Thymus (tissue), 11 donors: ENCODE data around the gene FARSA. TPM values are rescaled to one million over a fixed set of nuclear protein-coding genes. Genes with fewer than 3 reads are reported as not detected.

Experiments
- DNase-seq, 9 donors: peaks; one replicate each; pipeline ENCODE4 v3.0.0-alpha.2; 2013; ENCODE audit warnings: low spot score in 9 of 9, low read depth in 6 of 9, missing footprints in 1 of 9
- H3K27ac ChIP-seq, 2 donors: one replicate each; pipeline ENCODE4 v1.5.1; 2013; ENCODE audit warnings: control low read depth in 1 of 2, low read depth in 1 of 2, low read length in 1 of 2, mild to moderate bottlenecking in 1 of 2, moderate library complexity in 1 of 2
- H3K27me3 ChIP-seq, 2 donors: one replicate each; pipeline ENCODE4 v1.5.1; 2013; ENCODE audit warnings: low read length in 1 of 2; ENCODE audit not compliant: control insufficient read depth in 2 of 2, insufficient read depth in 1 of 2
- H3K36me3 ChIP-seq, 2 donors: one replicate each; pipeline ENCODE4 v1.5.1; 2013; ENCODE audit warnings: low read length in 1 of 2, mild to moderate bottlenecking in 1 of 2, moderate library complexity in 1 of 2; ENCODE audit not compliant: control insufficient read depth in 2 of 2, insufficient read depth in 2 of 2
- H3K4me1 ChIP-seq, 2 donors: one replicate each; pipeline ENCODE4 v1.5.1; 2013; ENCODE audit warnings: low read length in 2 of 2; ENCODE audit not compliant: control insufficient read depth in 2 of 2, insufficient read depth in 2 of 2
- H3K4me3 ChIP-seq, 2 donors: one replicate each; pipeline ENCODE4 v1.5.1; 2013; ENCODE audit warnings: low read length in 2 of 2, control low read depth in 1 of 2, mild to moderate bottlenecking in 1 of 2
- H3K9me3 ChIP-seq, 2 donors: one replicate each; pipeline ENCODE4 v1.5.1; 2013; ENCODE audit warnings: low read length in 1 of 2, mild to moderate bottlenecking in 1 of 2; ENCODE audit not compliant: control insufficient read depth in 2 of 2, insufficient read depth in 1 of 2
- WGBS: extraction: QIAGEN DNeasy Blood & Tissue Kit; methylation state at CpG from one replicate; pipeline ENCODE4 v1.1.7; 2013; 5-methylcytosine and 5-hydroxymethylcytosine counted together
- polyA plus RNA-seq: library from polyadenylated mRNA; stranded (reverse); fragments of 200-250 nt; gene quantifications from one replicate; pipeline ENCODE4 v1.2.3, GENCODE V29; 2013
- total RNA-seq: library from RNA; stranded (reverse); fragments of 120-200 nt; gene quantifications from one replicate; pipeline ENCODE4 v1.2.4, GENCODE V29; 2013
- donor health status: healthy.

Gene FARSA
- total and polyA plus RNA-seq, 2 donors, result 33.6 to 46.7 TPM

GRCh38 chr19:12882589-12882988 lies 50.9 kb downstream of the FARSA start:
- peaks cover 8 to 10% of the 10 kb centered on the region in 2 donors for H3K36me3 ChIP-seq
- peaks cover 22 to 54% of the 10 kb centered on the region in 2 donors for H3K27me3 ChIP-seq
- 96% methylated on average over 3 of the region's 3 CpGs for WGBS
- no peak overlapping the region for H3K27ac ChIP-seq
- peaks cover 12 to 27% of the 10 kb centered on the region in 2 donors for H3K4me1 ChIP-seq
- no peak overlapping the region for H3K4me3 ChIP-seq
- DNase-seq, result no peak
- peaks cover 3 to 38% of the 10 kb centered on the region in 2 donors for H3K9me3 ChIP-seq

- peaks cover 3 to 38% of the 10 kb centered on the region in 2 donors for H3K9me3 ChIP-seq
- peak within 1 kb of the TSS; percentile 78 to 88 for H3K4me3 ChIP-seq
- under 1% methylated on average over 38 of the region's 38 CpGs for WGBS
- H3K27ac ChIP-seq, result peak within 1 kb of the TSS; percentile 68 to 77
- H3K36me3 ChIP-seq, result peaks cover 10 to 16% of the 10 kb centered on the region in 2 donors
- H3K27me3 ChIP-seq, result peaks cover 20 to 41% of the 10 kb centered on the region in 2 donors
- DNase-seq, result peak; percentile 76 to 93 (median 84)
- H3K4me1 ChIP-seq, result peaks cover 12 to 27% of the 10 kb centered on the region in 2 donors
Observed at GRCh38 chr19:12881172-12881808, 52.2 kb downstream of the FARSA start, which contains the start of gene DNASE2. DNASE2 (minus strand) TSS chr19:12881449; CDS start chr19:12881375, 74 bp downstream.

DNA sequence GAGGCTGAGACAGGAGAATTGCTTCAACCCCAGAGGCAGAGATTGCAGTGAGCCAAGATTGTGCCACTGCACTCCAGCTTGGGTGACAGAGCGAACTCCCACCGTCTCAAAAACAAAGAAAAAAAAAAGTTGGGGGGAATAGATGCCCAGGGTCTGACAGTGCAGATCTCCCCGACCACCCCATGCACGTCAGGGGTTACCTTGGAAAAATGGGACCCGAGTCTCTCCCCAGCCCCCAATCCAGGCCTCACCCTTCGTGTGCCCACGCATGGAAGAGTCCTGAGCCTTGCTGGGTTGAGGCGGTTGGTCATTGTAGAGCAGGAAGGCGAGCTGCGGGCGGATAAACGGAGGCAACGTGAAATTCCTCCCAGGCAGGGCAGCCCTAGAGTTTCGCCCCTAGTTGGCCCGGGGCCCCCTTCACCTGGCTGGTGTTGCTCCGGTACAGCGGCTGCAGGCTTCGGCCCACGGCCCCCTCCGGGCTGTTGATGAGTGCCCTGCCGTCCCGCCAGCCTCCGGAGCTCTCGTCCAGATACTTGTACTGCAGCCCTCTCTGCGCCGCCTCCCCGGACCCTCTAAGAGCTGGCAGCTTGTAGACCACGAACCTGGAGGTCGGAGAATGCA lies 52.9 kb downstream of the FARSA start:
- no peak for DNase-seq
- peaks cover 12 to 27% of the 10 kb centered on the region in 2 donors for H3K4me1 ChIP-seq
- H3K27me3 ChIP-seq, result peaks cover 14 to 35% of the 10 kb centered on the region in 2 donors
- H3K36me3 ChIP-seq, result peaks cover 15 to 23% of the 10 kb centered on the region in 2 donors
- peak overlapping the region; percentile 78 to 88 for H3K4me3 ChIP-seq
- peaks cover 3 to 38% of the 10 kb centered on the region in 2 donors for H3K9me3 ChIP-seq
- WGBS, result 25% methylated on average over 29 of the region's 29 CpGs
- peak overlapping the region; percentile 68 to 77 for H3K27ac ChIP-seq

DNA sequence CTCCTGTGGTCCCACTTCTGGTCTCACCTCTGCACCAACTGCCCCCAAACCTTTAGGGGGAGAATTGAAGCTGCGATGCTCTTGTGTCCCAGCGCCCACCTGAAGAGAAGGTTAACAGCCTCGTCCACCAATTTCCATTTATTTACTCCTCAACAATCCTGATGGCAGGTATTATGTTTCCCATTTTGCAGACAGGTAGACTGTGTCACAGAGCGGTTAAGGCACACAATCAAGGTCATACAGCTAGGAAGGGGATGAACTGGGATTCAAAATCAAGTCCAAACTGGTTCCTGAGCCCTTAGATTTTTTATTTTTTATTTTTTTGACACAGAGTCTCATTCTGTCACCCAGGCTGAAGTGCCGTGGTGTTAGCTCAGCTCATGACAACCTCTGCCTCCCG lies 58.4 kb downstream of the FARSA start:
- Histone ChIP-seq H3K27me3 (peaks cover 0 to 10% of the 10 kb centered on the region in 2 donors), H3K27ac (no peak overlapping the region), H3K36me3 (peaks cover 17 to 38% of the 10 kb centered on the region in 2 donors), H3K9me3 (peaks cover 0 to 13% of the 10 kb centered on the region in 2 donors), H3K4me3 (no peak overlapping the region), H3K4me1 (peaks cover 0 to 4% of the 10 kb centered on the region in 2 donors)
- WGBS, result 97% methylated on average over 6 of the region's 6 CpGs
- DNase-seq, result no peak

GRCh38 chr19:12873891-12874745 lies 59.4 kb downstream of the FARSA start:
- DNase-seq, result no peak
- H3K36me3 ChIP-seq, result peaks cover 17 to 38% of the 10 kb centered on the region in 2 donors
- H3K9me3 ChIP-seq, result peaks cover 0 to 13% of the 10 kb centered on the region in 2 donors
- WGBS, result 95% methylated on average over 86 of the region's 86 CpGs
- peaks cover 0 to 4% of the 10 kb centered on the region in 2 donors for H3K4me1 ChIP-seq
- H3K27ac ChIP-seq, result peak overlapping the region in 1 of 2 donors; percentile 31
- peaks cover 0 to 10% of the 10 kb centered on the region in 2 donors for H3K27me3 ChIP-seq
- H3K4me3 ChIP-seq, result no peak overlapping the region

- Histone ChIP-seq H3K27ac (peak overlapping the region in 1 of 2 donors; percentile 31), H3K4me1 (peaks cover 0 to 4% of the 10 kb centered on the region in 2 donors), H3K27me3 (peaks cover 0 to 14% of the 10 kb centered on the region in 2 donors), H3K9me3 (peaks cover 0 to 13% of the 10 kb centered on the region in 2 donors), H3K36me3 (peaks cover 13 to 32% of the 10 kb centered on the region in 2 donors), H3K4me3 (peak overlapping the region; percentile 4 to 29)
- 85% methylated on average over 70 of the region's 70 CpGs for WGBS
- DNase-seq, result peak in 2 of 9 donors; percentile 41 to 60
Observed at GRCh38 chr19:12872941-12873890, 60.3 kb downstream of the FARSA start.
